ENCODE results near the gene LILRA5. TPM values are rescaled to one million over a fixed set of nuclear protein-coding genes. Genes with fewer than 3 reads are reported as not detected.
"Not testable (repeated sequence)": the region's sequence is repeated elsewhere in the genome, so short reads cannot be mapped to it uniquely, and the experiment has no call there.

LILRA5 gene
- polyA plus RNA-seq = not detected in 3 replicates
- polyA plus RNA-seq (2011; ENCODE audit: low read depth) = not detected
- polyA plus RNA-seq (2011; cell fraction: cytosol; rRNA removed) = not detected in 2 replicates
- not detected in 2 replicates for polyA plus RNA-seq (2011; cell fraction: nucleus; rRNA removed)
- polyA plus RNA-seq (2012; ENCODE audit: low replicate concordance) = not detected in 2 replicates
- polyA minus RNA-seq = not detected in 3 replicates
- polyA minus RNA-seq (2011; cell fraction: cytosol; rRNA and poly(A)+ RNA removed) = not detected
- not detected in 2 replicates for polyA minus RNA-seq (2011; cell fraction: nucleus; rRNA and poly(A)+ RNA removed)

DNA sequence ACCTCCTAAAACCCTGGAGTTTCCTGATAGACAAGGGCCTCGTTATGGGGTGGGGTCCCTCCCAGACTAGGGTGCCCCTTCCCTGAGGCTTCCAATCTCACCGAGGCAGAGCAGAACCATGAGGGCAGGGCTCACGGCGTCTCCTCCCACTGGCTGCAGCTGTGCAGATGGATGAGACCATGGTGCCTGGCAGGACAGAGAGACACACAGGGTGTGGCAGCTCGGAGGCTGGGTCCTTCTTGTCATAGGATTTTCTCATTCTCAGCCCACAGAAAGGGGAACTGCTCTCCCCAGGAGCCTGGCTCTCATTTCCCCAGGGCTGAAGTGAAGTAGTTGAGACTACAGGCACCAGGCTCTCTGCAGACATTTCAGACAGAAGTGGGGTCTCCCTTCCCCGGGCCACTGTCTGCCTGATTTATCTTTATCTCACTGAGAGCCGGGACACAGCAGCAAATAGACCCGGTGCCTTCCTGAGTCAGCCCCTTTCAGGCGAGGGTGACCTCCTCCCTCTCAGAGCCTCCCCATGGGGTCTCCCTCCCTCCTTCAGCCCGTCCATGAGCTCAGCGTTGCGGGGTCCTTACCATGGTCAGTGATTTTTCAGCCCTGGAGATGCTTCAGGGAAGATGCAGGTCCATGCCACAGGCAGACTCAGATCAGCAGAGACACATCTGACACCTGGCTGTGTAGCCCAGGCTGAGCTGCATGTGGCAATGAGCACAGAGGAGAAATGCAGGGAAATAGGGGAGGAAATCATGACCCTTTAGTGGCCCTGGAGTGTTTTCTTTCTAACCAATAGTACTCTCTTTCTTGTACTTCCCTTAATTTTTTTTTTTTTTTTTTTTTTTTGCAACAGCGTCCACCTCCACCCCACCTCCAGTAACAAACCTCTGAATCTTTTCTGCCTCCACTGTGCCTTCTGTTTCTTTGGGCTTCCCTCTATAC lies at the start of gene LILRA5:
LILRA5 (minus strand) TSS at position 731 of the 942 bp plus-strand sequence; CDS start at position 584, 147 bp downstream.
- Histone ChIP-seq H3K27ac (ENCODE audit: control insufficient read depth, insufficient read depth, low read length) (no peak within 1 kb of the TSS), H3K4me1 (ENCODE audit: control insufficient read depth, extremely low read depth, insufficient read depth, low read length) (no peaks in the 10 kb centered on the region), H3K4me2 (ENCODE audit: control insufficient read depth, extremely low read depth, insufficient read depth, low read depth, low read length) (no peak within 1 kb of the TSS), H3K27me3 (ENCODE audit: control insufficient read depth, extremely low read depth, insufficient read depth, low read length) (no peaks in the 10 kb centered on the region), H2AFZ (ENCODE audit: control insufficient read depth, low read length) (no peak within 1 kb of the TSS), H3K4me3 (ENCODE audit: control insufficient read depth in 2 of 3, extremely low read depth in 1 of 3, insufficient read depth in 2 of 3, low read depth in 1 of 3, low read length in 3 of 3) (no peak within 1 kb of the TSS), H4K20me1 (ENCODE audit: control insufficient read depth, extremely low read depth, insufficient read depth, low read length) (no peaks in the 10 kb centered on the region), H3K9me3 (ENCODE audit: control insufficient read depth, low read depth, low read length) (no peaks in the 10 kb centered on the region), H3K9ac (ENCODE audit: control insufficient read depth, extremely low read depth, insufficient read depth, low read length) (no peak within 1 kb of the TSS), H3K79me2 (ENCODE audit: control insufficient read depth, insufficient read depth, low read length) (no peaks in the 10 kb centered on the region), H3K36me3 (ENCODE audit: control insufficient read depth in 2 of 2, extremely low read depth in 1 of 2, insufficient read depth in 2 of 2, low read length in 2 of 2) (no peaks in the 10 kb centered on the region), H3K9me1 (ENCODE audit: control insufficient read depth, extremely low read depth, insufficient read depth, low read length) (no peaks in the 10 kb centered on the region)
- TF ChIP-seq, protein P1, sequence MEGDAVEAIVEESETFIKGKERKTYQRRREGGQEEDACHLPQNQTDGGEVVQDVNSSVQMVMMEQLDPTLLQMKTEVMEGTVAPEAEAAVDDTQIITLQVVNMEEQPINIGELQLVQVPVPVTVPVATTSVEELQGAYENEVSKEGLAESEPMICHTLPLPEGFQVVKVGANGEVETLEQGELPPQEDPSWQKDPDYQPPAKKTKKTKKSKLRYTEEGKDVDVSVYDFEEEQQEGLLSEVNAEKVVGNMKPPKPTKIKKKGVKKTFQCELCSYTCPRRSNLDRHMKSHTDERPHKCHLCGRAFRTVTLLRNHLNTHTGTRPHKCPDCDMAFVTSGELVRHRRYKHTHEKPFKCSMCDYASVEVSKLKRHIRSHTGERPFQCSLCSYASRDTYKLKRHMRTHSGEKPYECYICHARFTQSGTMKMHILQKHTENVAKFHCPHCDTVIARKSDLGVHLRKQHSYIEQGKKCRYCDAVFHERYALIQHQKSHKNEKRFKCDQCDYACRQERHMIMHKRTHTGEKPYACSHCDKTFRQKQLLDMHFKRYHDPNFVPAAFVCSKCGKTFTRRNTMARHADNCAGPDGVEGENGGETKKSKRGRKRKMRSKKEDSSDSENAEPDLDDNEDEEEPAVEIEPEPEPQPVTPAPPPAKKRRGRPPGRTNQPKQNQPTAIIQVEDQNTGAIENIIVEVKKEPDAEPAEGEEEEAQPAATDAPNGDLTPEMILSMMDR (optimal IDR thresholded peaks at IDR 0.05 in 1 of 3, IDR thresholded peaks at IDR 0.05 in 1 of 3, conservative IDR thresholded peaks at IDR 0.05 in 1 of 3; ENCODE audit: extremely low read depth in 1 of 3, insufficient read depth in 2 of 3, low read length in 3 of 3) = no peak
- TF ChIP-seq EZH2 (IDR thresholded peaks at IDR 0.05; ENCODE audit: low read length) = no peak
- dilution Hi-C loops (cut with MboI; ENCODE audit: extremely low pct_ligation_motif_present, low sequenced_read_pairs) = no loop called here
- FAIRE-seq = no peak
- no peak for DNase-seq (ENCODE audit: low read depth, low spot score)

DNA sequence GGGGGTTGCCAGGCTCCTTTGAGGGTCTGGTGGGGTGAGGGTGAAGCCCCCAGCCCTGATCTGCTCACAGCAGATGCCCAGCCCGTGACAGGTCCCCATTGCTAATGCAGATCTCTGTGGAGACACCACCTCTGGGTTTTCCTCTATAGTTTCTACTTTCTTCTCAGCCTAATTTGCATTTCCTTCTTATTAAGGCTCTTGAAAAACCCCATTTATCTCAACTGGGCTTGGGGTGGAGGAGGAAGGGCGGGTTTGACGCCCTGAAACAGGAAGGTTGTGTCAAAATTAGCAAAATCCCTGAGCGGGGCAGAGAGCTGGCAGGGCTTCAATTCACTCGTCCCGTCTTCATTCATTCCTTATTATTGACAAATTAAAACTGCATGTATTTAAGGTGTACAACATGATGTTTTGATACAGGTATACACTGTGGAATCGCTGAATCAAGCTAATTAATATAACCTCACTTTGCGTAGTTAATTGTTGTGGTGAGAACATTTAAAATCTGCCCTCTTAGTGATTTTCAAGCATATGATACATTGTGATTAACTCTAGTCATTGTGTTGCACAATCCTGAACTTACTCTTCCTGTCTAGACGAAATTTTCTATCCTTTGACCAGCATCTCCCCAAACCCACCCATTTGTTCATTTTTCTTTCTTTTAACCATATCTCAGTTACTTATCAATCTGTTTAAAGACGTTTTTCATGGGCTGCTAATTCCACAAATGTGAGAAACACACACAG lies 48.9 kb upstream of the LILRA5 start:
- not testable (repeated sequence) for H3K27ac ChIP-seq (ENCODE audit: control insufficient read depth, insufficient read depth, low read length); FAIRE-seq; H3K4me3 ChIP-seq (ENCODE audit: control insufficient read depth in 2 of 3, extremely low read depth in 1 of 3, insufficient read depth in 2 of 3, low read depth in 1 of 3, low read length in 3 of 3)

DNA sequence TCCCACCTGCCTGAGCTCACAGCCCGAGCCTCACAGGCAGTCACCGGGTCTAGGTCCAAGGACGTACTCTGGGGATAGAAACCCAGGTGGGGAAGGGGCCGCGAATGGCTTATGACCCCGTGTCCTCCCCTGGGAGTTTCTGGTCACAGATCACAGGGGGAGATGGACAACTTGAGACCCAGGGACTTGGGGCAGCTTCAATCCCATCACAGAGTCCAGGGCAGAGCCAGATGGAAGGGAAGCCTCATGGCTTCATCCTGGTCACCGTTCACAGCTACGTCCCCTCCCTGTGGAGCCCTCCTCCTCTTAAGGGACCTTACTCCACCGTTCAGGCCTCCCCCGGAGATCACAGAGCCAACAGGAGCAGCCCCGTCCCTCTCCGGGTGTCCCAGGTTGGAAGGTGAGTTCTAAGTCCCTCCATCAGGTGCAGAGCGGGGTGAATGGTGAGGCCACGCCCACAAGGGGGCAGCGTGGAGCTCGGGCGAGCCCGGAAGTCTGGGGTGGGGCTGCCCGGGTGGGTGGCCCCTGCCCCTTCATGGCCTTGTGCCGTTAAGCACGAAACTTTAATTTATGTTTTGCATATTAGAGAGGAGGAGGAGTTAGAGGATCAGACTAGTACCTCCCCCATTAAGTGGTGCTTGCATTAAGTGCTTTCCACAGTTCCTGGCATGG lies 46.3 kb upstream of the LILRA5 start:
- H2AFZ ChIP-seq (ENCODE audit: control insufficient read depth, low read length); H3K4me3 ChIP-seq (ENCODE audit: control insufficient read depth in 2 of 3, extremely low read depth in 1 of 3, insufficient read depth in 2 of 3, low read depth in 1 of 3, low read length in 3 of 3); H3K27ac ChIP-seq (ENCODE audit: control insufficient read depth, insufficient read depth, low read length); H3K79me2 ChIP-seq (ENCODE audit: control insufficient read depth, insufficient read depth, low read length); H4K20me1 ChIP-seq (ENCODE audit: control insufficient read depth, extremely low read depth, insufficient read depth, low read length); H3K36me3 ChIP-seq (ENCODE audit: control insufficient read depth in 2 of 2, extremely low read depth in 1 of 2, insufficient read depth in 2 of 2, low read length in 2 of 2); dilution Hi-C loops (cut with MboI; ENCODE audit: extremely low pct_ligation_motif_present, low sequenced_read_pairs); FAIRE-seq; H3K9me1 ChIP-seq (ENCODE audit: control insufficient read depth, extremely low read depth, insufficient read depth, low read length); H3K4me2 ChIP-seq (ENCODE audit: control insufficient read depth, extremely low read depth, insufficient read depth, low read depth, low read length); H3K9me3 ChIP-seq (ENCODE audit: control insufficient read depth, low read depth, low read length); H3K4me1 ChIP-seq (ENCODE audit: control insufficient read depth, extremely low read depth, insufficient read depth, low read length); H3K27me3 ChIP-seq (ENCODE audit: control insufficient read depth, extremely low read depth, insufficient read depth, low read length); H3K9ac ChIP-seq (ENCODE audit: control insufficient read depth, extremely low read depth, insufficient read depth, low read length); DNase-seq (ENCODE audit: low read depth, low spot score): not testable (repeated sequence)

More for the DNA sequence above, 48.9 kb upstream of the LILRA5 start:
- H2AFZ ChIP-seq (ENCODE audit: control insufficient read depth, low read length); H3K4me2 ChIP-seq (ENCODE audit: control insufficient read depth, extremely low read depth, insufficient read depth, low read depth, low read length); H3K36me3 ChIP-seq (ENCODE audit: control insufficient read depth in 2 of 2, extremely low read depth in 1 of 2, insufficient read depth in 2 of 2, low read length in 2 of 2); H3K27me3 ChIP-seq (ENCODE audit: control insufficient read depth, extremely low read depth, insufficient read depth, low read length); dilution Hi-C loops (cut with MboI; ENCODE audit: extremely low pct_ligation_motif_present, low sequenced_read_pairs); H3K79me2 ChIP-seq (ENCODE audit: control insufficient read depth, insufficient read depth, low read length); H3K9me1 ChIP-seq (ENCODE audit: control insufficient read depth, extremely low read depth, insufficient read depth, low read length); H3K9me3 ChIP-seq (ENCODE audit: control insufficient read depth, low read depth, low read length); H3K9ac ChIP-seq (ENCODE audit: control insufficient read depth, extremely low read depth, insufficient read depth, low read length); DNase-seq (ENCODE audit: low read depth, low spot score); H4K20me1 ChIP-seq (ENCODE audit: control insufficient read depth, extremely low read depth, insufficient read depth, low read length); H3K4me1 ChIP-seq (ENCODE audit: control insufficient read depth, extremely low read depth, insufficient read depth, low read length): not testable (repeated sequence)
